ENCODE results near the gene ZWILCH.

ZWILCH gene

DNA sequence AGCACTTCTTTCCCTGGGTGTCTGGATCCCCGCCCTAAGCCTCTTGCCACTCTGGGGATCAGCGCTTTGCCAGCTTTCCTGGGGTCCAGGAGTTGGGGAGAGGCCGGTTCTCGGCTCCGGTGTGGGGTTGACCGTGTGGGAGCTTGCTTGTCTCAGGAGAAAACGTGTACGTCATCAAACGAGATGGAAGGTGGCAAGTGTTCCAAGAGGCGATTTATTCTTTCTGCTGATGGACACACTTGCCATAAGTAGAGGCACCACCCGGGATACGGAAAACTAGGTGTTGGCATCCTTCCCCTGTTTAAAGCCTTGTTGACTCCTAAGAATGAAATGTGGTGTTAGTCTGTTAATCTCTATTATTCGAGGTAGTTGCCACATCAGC lies 295 bp downstream of the ZWILCH start:
- TF ChIP-seq GATA3 (IDR thresholded peaks at IDR 0.05; ENCODE audit: low read depth, low read length), result no peak
- no peak for TF ChIP-seq GATA2 (IDR thresholded peaks at IDR 0.05; ENCODE audit: low read depth, low read length)

DNA sequence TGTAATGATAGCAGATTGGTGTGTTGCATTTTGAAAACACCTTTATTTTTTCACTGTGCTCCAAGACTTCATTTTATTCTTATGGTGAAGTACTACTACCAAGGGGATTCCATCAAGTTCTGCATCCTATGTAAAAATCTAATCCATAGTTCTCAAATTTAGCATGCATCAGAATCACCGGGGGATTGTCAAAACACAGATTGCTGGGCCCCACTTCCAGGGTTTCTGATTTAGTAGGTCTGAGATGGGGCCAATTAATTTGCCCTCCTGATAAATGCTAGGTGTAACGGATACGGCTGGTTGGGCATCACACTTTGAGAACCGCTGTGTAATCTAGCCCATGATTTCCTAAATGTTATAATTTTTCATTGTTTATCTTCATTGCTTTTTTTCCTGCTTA lies 692 bp downstream of the ZWILCH start:
- TF ChIP-seq GATA2 (IDR thresholded peaks at IDR 0.05; ENCODE audit: low read depth, low read length) (no peak), GATA3 (IDR thresholded peaks at IDR 0.05; ENCODE audit: low read depth, low read length) (no peak)

DNA sequence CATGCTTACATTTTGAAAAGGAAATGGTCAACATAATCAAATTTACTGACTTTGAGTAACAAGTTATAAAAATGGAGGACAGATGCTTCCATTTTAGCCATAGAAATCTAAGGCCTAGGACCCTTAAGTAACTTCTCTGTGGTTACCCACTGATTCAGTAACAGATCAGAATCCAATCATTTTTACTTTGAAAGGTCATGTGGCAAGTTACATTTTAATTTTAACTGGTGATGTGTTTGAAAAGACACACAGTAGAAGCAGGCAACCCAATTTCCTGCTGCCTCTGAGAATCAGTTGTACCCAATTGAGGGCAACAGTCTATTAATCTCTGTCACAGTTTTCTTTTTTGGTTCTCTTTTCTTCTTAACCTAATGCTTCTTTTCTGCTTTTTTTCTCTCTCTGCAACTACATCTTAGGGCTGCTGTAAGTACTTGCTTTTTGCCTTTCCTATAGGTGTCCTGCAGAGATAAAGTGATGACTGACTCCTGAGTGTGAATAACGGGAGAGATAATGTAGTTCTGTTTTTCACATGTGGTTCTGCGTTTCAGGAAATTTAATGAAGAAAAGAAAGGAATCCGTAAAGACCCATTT lies 3.3 kb downstream of the ZWILCH start:
- TF ChIP-seq GATA2 (IDR thresholded peaks at IDR 0.05; ENCODE audit: low read depth, low read length), result no peak
- no peak for TF ChIP-seq GATA3 (IDR thresholded peaks at IDR 0.05; ENCODE audit: low read depth, low read length)

DNA sequence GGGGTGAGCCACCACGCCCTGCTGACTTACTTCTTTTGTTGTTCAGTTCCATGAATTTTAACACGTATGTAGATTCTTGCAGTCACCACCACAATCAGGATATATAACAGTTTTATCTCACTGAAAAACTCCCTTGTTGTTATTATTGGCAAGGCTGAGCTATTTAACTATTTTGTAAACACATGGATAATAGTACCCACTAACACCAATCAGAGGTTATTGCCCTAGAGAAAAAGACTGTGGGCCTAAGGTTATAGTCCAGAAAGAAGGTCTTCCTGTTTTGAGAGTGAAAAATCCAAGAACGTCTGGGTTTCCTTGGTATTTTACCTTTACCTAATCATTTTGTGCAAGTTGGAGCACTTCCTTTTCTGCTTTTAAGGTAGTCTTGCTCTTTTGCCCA lies 9.5 kb downstream of the ZWILCH start:
- TF ChIP-seq GATA2 (IDR thresholded peaks at IDR 0.05; ENCODE audit: low read depth, low read length) (no peak), GATA3 (IDR thresholded peaks at IDR 0.05; ENCODE audit: low read depth, low read length) (no peak)

DNA sequence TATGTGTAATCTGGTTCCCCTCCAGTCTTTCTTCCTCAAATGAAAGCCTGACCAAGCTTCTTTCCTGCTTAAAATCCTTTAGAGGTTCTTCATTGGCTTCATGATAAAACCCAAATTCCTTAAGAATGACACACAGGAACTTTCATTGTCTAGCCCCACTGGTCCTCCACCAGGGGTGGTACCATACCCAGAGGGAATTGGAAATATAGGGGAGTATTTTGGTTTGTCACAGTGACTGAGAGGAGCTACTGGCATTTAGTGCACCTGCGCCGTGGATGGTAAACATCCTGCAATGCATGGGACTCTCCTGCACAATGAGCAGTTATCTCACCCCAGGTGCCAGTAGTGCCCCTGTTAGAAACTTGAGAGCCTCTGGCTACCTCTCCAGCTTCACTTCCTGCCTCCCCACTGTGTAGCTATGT lies 10.8 kb downstream of the ZWILCH start:
- TF ChIP-seq GATA3 (IDR thresholded peaks at IDR 0.05; ENCODE audit: low read depth, low read length) (no peak), GATA2 (IDR thresholded peaks at IDR 0.05; ENCODE audit: low read depth, low read length) (no peak)

DNA sequence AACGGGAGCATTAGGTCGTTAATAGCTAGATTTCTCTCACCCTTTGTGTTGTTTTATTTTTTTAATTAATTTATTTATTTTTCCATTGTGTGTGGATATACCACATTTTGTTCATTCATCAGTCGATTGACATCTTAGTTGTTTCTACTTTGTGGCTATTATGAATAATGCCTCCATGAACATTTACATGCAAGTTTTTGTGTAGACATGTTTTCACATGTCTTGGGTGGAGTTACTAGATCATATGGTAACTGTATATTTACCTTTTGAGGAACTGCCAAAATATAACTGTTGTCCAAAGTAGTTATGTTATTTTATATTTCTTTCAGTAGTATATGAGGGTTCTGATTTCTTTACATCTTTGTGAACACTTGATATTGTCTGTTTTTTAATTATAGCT lies 18.8 kb downstream of the ZWILCH start:
- no peak for TF ChIP-seq GATA2 (IDR thresholded peaks at IDR 0.05; ENCODE audit: low read depth, low read length)
- TF ChIP-seq GATA3 (IDR thresholded peaks at IDR 0.05; ENCODE audit: low read depth, low read length), result no peak

DNA sequence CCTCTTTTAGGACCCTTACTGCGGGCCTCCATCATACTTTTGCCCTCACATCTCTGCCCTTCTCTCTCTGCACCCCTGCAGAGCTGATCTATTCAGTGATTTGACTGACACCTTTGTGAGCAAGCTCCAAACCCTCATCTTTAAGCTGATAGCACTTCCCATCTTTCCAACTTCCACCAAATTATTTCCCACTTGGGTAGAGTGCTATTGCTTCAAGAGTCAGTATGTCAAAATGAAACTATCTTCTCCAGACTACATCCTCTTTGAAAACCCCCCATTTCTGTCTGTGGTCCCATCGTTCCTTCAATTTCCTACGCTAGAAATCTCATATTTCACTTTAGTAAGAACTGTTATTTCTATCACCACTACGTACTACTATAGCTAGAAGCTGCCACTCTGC lies 19.7 kb downstream of the ZWILCH start:
- no peak for TF ChIP-seq GATA2 (IDR thresholded peaks at IDR 0.05; ENCODE audit: low read depth, low read length)
- no peak for TF ChIP-seq GATA3 (IDR thresholded peaks at IDR 0.05; ENCODE audit: low read depth, low read length)

DNA sequence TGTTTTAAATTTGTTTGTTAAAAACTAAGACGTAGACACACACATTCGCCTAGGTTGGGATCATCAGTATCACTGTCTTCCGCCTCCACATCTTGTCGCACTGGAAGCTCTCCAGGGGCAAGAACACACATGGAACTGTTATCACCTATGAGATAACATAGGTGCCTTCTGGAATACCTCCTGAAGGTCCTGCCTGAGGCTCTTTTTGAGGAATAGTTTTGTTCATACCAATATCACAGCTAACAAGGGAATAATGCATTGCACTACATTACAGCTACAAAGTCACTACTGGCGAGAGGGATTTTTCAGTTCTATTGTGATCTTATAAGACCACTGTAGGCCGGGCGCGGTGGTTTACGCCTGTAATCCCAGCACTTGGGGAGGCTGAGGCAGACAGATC lies 29.9 kb downstream of the ZWILCH start:
- no peak for TF ChIP-seq GATA2 (IDR thresholded peaks at IDR 0.05; ENCODE audit: low read depth, low read length)
- no peak for TF ChIP-seq GATA3 (IDR thresholded peaks at IDR 0.05; ENCODE audit: low read depth, low read length)

DNA sequence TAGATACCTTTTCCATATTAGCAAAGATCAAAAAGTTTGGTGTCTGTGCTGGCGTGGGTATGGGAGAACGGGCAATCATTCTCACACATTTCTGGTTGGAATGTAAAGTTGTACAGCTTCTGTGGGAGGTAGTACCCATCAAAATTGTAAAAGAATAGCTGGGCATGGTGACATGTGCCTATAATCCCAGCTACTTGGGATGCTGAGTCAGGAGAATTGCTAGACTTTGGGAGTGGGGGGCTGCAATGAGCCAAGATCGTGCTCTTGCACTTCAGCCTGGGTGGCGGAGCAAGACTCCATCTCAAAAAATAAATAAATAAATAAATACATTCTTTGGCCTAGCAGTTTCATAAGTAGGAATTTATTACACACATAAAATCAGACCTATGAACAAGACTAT lies 37.8 kb downstream of the ZWILCH start:
- TF ChIP-seq GATA2 (IDR thresholded peaks at IDR 0.05; ENCODE audit: low read depth, low read length) (no peak), GATA3 (IDR thresholded peaks at IDR 0.05; ENCODE audit: low read depth, low read length) (no peak)

DNA sequence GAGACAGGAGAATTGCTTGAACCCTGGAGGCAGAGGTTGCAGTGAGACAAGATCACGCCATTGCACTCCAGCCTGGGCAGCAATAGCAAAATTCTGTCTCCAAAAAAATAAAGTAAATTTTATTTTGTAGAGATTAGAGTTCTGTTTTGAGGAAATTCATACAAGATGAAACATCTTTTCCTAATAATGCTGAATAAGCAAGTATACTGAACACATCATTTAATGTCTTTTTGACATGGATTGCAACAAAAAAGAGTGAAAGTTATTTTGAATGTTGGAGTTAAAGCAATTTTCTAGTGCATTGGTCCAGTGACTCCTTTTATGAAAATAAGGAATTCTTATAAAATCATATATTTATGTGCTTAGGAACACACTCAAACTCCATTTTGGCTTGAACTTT lies 40.1 kb downstream of the ZWILCH start:
- TF ChIP-seq GATA3 (IDR thresholded peaks at IDR 0.05; ENCODE audit: low read depth, low read length) (no peak), GATA2 (IDR thresholded peaks at IDR 0.05; ENCODE audit: low read depth, low read length) (no peak)

DNA sequence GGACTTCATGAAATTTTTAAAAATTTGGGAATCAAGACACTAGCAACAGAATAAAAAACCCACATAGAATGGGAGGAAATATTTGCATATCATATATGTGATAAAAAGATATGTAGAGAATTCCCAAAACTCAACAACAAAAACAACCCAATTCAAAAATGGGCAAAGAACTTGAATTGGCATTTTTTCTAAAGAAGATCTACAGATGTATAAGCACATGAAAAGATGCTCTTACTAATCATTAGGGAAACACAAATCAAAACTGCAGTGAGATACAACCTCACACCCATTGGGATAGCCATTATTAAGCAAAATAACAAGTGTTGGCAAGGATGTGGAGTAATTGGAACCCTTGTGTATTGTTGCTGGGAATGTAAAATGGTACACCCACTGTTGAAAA lies 50.6 kb downstream of the ZWILCH start:
- TF ChIP-seq GATA3 (IDR thresholded peaks at IDR 0.05; ENCODE audit: low read depth, low read length) (no peak), GATA2 (IDR thresholded peaks at IDR 0.05; ENCODE audit: low read depth, low read length) (no peak)

DNA sequence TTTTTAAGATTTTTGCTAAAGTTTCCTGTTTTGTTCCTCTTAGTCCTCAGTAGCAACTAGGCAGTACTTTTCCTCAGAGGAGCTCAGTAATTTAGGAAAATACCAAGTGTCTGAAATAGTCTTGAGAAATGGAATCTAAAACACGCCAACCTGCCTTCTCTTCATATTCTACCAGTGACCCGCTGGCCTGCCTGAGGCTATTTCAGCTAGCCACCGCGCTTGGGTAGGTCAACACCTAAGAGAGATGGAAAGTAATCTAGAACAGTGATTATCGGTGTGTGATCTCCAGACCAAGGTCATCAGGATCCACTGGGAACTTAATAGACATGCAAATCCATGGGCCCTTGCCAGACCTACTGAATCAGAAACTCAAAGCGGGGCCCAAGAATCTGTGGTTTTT lies 53.1 kb downstream of the ZWILCH start:
- TF ChIP-seq GATA2 (IDR thresholded peaks at IDR 0.05; ENCODE audit: low read depth, low read length), result no peak
- no peak for TF ChIP-seq GATA3 (IDR thresholded peaks at IDR 0.05; ENCODE audit: low read depth, low read length)

DNA sequence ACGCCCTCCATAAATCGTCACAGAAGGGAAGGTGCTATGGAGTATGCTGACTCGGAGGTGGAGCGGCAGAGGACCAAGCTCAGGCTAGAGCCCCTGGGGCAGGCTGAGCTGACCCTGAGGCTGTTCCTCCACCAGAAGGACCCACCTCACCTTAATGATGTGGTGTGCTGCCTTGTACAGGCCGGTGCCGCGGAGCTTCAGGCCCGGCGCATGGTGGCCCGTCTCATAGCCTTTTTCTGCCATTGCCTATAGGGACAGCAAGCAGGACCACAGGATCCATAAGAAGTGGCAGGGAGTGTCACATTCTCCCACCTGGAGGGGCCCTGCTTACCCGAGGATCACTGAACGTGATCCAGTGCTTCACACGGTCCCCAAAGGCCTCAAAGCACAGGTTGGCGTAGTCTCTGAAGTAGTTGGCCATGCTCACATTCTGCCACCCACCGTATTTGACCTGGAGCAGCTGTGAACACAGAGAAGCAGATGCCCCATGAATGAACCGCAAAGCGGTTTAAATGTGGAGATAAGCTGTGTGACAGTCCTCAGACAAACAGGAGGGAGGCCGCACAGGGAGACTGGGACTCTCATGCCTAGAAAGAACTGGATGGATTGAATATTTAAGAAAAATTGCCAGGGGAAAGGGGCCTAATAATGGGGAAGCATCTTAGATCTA lies 55.9 kb downstream of the ZWILCH start:
- TF ChIP-seq GATA2 (IDR thresholded peaks at IDR 0.05; ENCODE audit: low read depth, low read length) (no peak), GATA3 (IDR thresholded peaks at IDR 0.05; ENCODE audit: low read depth, low read length) (no peak)

DNA sequence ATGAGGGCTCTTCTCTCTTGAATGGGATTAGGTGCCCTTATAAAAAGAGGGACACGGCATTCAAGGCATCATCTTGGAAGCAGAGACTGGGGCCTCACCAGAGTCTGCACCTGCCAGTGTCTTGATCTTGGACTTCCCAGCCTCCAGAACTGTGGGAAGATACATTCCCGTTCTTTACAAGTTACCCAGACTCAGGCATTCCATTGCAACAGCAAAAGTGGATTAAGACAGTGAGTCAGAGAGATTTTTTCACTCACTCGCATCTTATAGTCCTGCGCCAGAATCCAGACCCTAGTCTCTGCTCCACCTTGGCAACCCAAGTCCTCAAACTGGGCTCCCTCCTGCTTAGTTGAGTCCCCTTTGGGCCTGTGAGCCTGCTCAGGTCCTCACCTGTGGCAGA lies 58.0 kb downstream of the ZWILCH start:
- no peak for TF ChIP-seq GATA2 (IDR thresholded peaks at IDR 0.05; ENCODE audit: low read depth, low read length)

DNA sequence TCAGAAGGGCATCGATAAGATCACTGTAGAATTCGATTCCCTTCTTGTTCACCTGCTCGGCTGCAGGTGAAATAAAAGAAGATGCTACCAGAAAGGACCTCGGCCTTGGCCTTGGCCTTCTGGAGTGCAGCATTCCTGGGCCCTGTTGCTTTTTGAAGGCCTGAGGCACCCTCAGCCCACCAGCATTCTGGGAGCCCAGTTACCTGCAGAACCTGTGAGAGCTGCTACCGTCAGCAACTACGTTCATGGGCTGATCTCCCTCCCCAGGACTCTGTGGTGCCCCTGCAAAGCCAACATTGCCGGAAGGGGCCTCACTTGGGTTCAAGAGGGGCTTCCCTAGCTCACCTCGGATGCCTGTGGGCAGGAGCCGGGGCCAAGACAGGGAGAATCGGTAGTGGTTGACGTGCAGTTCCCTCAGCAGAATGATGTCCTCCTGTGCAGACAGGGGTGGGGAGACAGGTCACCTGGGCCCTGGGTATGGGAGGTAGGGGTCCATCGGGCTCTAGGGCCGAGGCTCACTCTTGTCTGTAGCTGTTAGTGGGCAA lies 58.5 kb downstream of the ZWILCH start:
- TF ChIP-seq GATA3 (IDR thresholded peaks at IDR 0.05; ENCODE audit: low read depth, low read length), result no peak
- no peak for TF ChIP-seq GATA2 (IDR thresholded peaks at IDR 0.05; ENCODE audit: low read depth, low read length)
